ENCODE results near the gene MGAT5B.

MGAT5B gene

DNA sequence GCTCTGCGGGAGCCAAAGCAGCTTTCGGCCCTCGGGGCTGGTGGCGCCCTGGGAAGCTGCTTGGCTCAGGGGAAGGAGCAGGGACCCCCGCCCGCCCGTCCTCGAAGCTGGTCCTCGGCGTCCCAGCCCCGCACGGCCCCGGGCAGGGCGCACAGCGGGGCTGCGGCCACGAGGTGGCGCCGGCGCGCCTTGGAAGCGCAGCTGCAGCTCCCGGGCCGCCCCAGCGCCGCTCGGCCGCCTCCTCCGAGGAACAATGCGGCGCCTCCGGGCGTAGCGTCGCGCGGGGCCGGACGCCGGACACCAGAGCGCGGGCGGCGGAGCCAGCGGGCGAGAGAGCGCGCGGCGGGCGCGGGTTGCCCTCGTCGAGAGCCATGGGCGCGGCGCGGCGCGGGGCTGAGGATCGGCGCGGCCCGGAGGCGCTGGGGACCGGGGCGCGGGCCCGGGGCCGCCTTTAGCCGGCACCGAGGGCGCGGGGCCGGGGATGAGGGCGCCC lies at the start of gene MGAT5B:
MGAT5B (plus strand) TSS at position 229 of the 493 bp plus-strand sequence. CDS start 626 bp downstream, outside the sequence.
- Mint-ChIP-seq H3K4me3 (peak within 1 kb of the TSS; percentile 71 to 76), H3K9me3 (no peaks in the 10 kb centered on the region), H3K4me1 (peaks cover 17% of the 10 kb centered on the region), H3K27ac (no peak within 1 kb of the TSS), H3K27me3 (peaks cover 58% of the 10 kb centered on the region)
- DNase-seq, result peak; percentile 77 to 86
- ATAC-seq, result peak; percentile 93

- Mint-ChIP-seq H3K9me3 (no peaks in the 10 kb centered on the region), H3K4me1 (peaks cover 8% of the 10 kb centered on the region), H3K4me3 (no peak overlapping the region), H3K27ac (no peak overlapping the region), H3K27me3 (peaks cover 8% of the 10 kb centered on the region)
- ATAC-seq (no peak), DNase-seq (no peak)
These were observed 48.2 kb upstream of the MGAT5B start for GRCh38 chr17:76820039-76820438.

- Mint-ChIP-seq H3K4me3 (no peak overlapping the region), H3K9me3 (no peaks in the 10 kb centered on the region), H3K27ac (no peak overlapping the region), H3K4me1 (peaks cover 8% of the 10 kb centered on the region), H3K27me3 (peaks cover 8% of the 10 kb centered on the region)
- no peak for ATAC-seq
- no peak for DNase-seq
These were observed 47.6 kb upstream of the MGAT5B start for GRCh38 chr17:76820561-76820960.

GRCh38 chr17:76822184-76822778 lies 45.9 kb upstream of the MGAT5B start:
- Mint-ChIP-seq H3K4me3 (no peak overlapping the region), H3K4me1 (peaks cover 9% of the 10 kb centered on the region)
- no peak for ATAC-seq

DNA sequence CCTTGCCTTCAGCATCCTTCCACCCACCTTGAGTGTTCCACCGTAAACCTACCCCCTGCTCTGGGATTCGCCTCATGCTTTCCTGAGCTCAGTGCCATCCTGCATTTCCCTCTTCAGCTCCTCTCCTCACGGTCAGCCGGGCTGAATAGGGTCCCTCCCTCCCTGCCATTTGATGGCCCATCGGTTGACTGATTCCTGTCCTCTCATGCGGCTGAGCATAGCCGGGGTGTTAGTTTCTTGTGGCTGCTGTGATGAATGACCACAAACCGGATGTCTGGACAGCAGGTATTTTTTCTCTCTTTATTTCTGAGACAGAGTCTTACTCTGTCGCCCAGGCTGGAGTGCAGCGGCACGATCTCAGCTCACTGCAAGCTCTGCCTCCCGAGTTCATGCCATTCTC lies 44.1 kb upstream of the MGAT5B start:
- H3K4me3 Mint-ChIP-seq, result no peak overlapping the region
- H3K27ac Mint-ChIP-seq, result no peak overlapping the region
- DNase-seq, result no peak
- no peaks in the 10 kb centered on the region for H3K9me3 Mint-ChIP-seq
- H3K4me1 Mint-ChIP-seq, result peaks cover 9% of the 10 kb centered on the region
- no peak for ATAC-seq
- peaks cover 15% of the 10 kb centered on the region for H3K27me3 Mint-ChIP-seq

More at GRCh38 chr17:76822184-76822778, 45.9 kb upstream of the MGAT5B start:
- Mint-ChIP-seq H3K9me3 (no peaks in the 10 kb centered on the region), H3K27ac (no peak overlapping the region), H3K27me3 (peaks cover 8% of the 10 kb centered on the region)
- no peak for DNase-seq

- peaks cover 15% of the 10 kb centered on the region for H3K27me3 Mint-ChIP-seq
- H3K4me1 Mint-ChIP-seq, result peaks cover 9% of the 10 kb centered on the region
- H3K4me3 Mint-ChIP-seq, result no peak overlapping the region
- H3K27ac Mint-ChIP-seq, result no peak overlapping the region
- no peaks in the 10 kb centered on the region for H3K9me3 Mint-ChIP-seq
- DNase-seq (no peak), ATAC-seq (no peak)
These were observed 41.7 kb upstream of the MGAT5B start for GRCh38 chr17:76826330-76827068.

DNA sequence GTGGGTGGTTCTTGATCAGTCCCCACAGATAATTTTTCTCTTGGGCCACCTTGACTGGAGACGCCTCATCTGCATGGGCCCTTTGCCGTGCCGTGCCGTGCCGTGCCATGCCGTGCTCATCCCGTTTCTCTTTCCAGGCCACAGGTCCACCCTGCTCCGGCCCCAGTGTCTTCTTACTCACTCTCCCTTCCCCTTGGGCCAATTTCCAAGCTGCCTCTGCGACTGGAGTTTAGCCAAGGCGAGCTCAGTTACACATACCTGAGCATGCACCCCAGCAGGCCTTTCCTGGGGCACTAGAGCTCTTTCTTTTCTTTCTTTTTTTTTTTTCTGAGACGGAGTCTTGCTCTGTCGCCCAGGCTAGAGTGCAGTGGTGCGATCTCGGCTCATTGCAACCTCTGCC lies 40.5 kb upstream of the MGAT5B start:
- DNase-seq, result no peak
- peak overlapping the region in 1 of 2 donors; percentile 77 for H3K27ac Mint-ChIP-seq
- peaks cover 9% of the 10 kb centered on the region for H3K4me1 Mint-ChIP-seq
- no peaks in the 10 kb centered on the region for H3K9me3 Mint-ChIP-seq
- H3K27me3 Mint-ChIP-seq, result peaks cover 15% of the 10 kb centered on the region
- H3K4me3 Mint-ChIP-seq, result no peak overlapping the region
- ATAC-seq, result no peak

DNA sequence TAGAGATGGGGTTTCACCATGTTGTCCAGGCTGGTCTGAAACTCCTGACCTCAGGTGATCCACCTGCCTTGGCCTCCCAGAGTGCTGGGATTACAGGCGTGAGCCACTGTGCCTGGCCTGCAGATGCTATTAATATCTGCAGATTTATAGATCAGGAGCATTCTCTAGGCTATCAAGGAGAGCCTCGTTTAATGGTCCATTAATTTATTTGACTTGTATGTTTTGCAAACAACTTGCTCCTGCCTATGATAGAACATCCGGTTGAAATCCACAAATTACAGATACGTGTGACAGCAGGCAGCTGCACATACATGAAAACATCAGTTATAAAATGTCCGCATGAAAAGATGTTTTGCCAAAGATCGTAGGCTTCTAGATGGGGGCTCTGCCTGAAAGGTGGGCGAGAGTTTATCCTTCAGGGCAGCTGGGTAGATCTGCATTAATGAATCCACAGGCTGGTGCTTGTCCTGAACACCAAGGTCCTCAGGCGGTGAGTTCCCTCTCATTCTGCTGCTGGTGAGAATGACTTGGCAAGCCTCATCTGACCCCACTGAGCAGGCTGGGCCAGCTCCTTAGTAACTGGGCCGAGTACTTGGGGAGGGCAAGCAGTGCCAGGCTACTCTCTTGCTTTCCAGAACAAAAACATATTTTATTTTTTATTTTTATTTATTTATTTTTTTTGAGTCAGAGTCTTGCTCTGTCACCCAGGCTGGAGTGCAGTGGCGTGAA lies 37.1 kb upstream of the MGAT5B start:
- H3K27ac Mint-ChIP-seq, result no peak overlapping the region
- H3K9me3 Mint-ChIP-seq, result no peaks in the 10 kb centered on the region
- no peak overlapping the region for H3K4me3 Mint-ChIP-seq
- H3K4me1 Mint-ChIP-seq, result peaks cover 9% of the 10 kb centered on the region
- DNase-seq (no peak), ATAC-seq (no peak)
- H3K27me3 Mint-ChIP-seq, result peaks cover 8% of the 10 kb centered on the region

GRCh38 chr17:76833034-76833644 lies 35.1 kb upstream of the MGAT5B start:
- Mint-ChIP-seq H3K4me3 (no peak overlapping the region), H3K27me3 (peaks cover 5% of the 10 kb centered on the region), H3K27ac (no peak overlapping the region), H3K4me1 (no peaks in the 10 kb centered on the region), H3K9me3 (no peaks in the 10 kb centered on the region)
- DNase-seq (no peak), ATAC-seq (no peak)

- ATAC-seq (no peak), DNase-seq (no peak)
- no peak overlapping the region for H3K4me3 Mint-ChIP-seq
- peaks cover 3% of the 10 kb centered on the region for H3K27me3 Mint-ChIP-seq
- no peaks in the 10 kb centered on the region for H3K4me1 Mint-ChIP-seq
- H3K27ac Mint-ChIP-seq, result no peak overlapping the region
- no peaks in the 10 kb centered on the region for H3K9me3 Mint-ChIP-seq
These were observed 34.5 kb upstream of the MGAT5B start for GRCh38 chr17:76833747-76834146.

DNA sequence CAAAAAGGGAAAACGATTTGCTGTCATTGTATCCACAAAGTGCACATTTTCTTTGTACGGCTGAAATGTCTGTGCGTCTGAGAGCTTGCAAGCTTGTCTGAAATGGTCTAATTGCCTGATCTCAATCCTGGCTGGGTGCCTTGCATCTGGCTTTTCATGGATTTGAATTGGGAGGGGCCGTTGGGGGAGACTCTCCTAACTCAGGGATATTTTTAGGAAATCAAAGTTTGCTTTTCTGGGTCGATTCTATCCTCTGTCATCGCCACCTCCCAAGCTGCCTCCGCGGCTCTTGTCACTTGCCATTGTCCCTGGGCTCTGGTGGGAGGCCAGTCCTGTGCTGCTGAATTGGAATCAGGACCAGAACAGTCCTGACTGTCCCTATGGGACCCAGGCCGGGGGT lies 33.3 kb upstream of the MGAT5B start:
- Mint-ChIP-seq H3K27ac (peak overlapping the region in 1 of 2 donors; percentile 14), H3K4me3 (no peak overlapping the region), H3K4me1 (peaks cover 6% of the 10 kb centered on the region), H3K9me3 (no peaks in the 10 kb centered on the region), H3K27me3 (peaks cover 13% of the 10 kb centered on the region)
- no peak for DNase-seq
- ATAC-seq, result no peak

DNA sequence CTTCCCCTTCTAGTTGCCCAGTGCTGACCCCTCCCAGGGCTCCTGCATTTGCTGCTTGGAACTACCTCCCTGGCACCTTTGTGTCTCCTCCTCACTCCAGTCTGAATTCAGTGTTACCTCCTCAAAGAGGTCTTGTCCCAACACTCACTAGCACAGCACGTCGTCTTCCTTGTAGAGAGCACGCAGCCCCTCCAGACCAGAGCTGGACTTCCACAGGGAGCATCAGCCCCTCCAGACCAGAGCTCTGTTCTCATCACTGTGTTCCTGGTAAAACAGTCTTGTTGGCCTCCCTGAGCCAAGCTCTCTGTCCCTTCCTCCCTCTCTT lies 27.8 kb upstream of the MGAT5B start:
- DNase-seq (no peak), ATAC-seq (peak; percentile 10)
- peaks cover 19% of the 10 kb centered on the region for H3K4me1 Mint-ChIP-seq
- H3K9me3 Mint-ChIP-seq, result no peaks in the 10 kb centered on the region
- peaks cover 64% of the 10 kb centered on the region for H3K27me3 Mint-ChIP-seq
- peak overlapping the region in 1 of 2 donors; percentile 47 for H3K27ac Mint-ChIP-seq
- peak overlapping the region; percentile 7 to 33 for H3K4me3 Mint-ChIP-seq

DNA sequence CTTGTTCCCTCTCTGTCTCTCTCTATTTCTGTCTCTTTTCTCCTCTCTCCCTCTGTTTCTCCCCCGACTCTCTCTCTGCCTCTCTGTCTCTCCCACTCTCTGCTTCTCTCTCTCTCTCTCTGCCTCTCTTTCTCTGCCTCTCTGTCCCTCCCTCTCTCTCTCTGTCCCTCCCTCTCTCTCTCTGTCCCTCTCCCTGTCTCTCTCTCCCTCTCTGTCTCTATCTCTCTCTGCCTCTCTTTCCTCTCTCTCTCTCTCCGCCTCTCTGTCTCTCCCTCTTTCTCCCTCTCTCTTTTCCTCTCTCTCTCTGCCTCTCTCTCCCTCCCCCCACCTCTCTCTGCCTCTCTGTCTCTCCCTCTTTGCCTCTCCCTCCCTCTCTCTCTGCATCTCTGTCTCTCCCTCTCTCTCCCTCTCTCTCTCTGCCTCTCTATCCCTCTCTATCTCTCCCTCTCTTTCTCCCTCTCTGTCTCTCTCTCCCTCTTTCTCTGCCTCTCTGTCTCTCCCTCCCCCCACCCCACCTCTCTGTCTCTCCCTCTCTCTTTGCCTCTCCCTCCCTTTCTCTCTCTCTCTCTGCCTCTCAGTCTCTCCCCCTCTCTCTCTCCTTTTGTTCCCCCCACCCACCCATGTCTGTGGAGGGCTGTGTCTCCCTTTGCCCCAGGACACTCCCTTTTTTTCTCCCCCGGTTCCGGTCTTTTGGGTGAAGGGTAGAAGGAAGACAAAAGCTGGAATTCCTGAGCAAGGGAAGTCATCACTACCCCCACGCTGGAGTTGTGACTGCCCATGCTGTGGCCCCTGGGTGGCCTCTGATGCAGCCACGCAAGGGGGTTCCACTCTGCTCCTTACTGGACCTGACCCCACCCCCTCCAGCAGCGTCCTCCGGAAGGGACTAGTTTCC lies 27.1 kb upstream of the MGAT5B start:
- Mint-ChIP-seq H3K27ac (peak overlapping the region in 1 of 2 donors; percentile 0), H3K27me3 (peaks cover 68% of the 10 kb centered on the region), H3K4me1 (peaks cover 19% of the 10 kb centered on the region), H3K9me3 (no peaks in the 10 kb centered on the region), H3K4me3 (no peak overlapping the region)
- ATAC-seq, result no peak
- DNase-seq, result no peak

- no peaks in the 10 kb centered on the region for H3K9me3 Mint-ChIP-seq
- H3K4me3 Mint-ChIP-seq, result no peak overlapping the region
- H3K27ac Mint-ChIP-seq, result no peak overlapping the region
- DNase-seq (no peak), ATAC-seq (no peak)
- H3K27me3 Mint-ChIP-seq, result peaks cover 76% of the 10 kb centered on the region
- H3K4me1 Mint-ChIP-seq, result peaks cover 19% of the 10 kb centered on the region
These were observed 26.3 kb upstream of the MGAT5B start for GRCh38 chr17:76841776-76842405.
